ENCODE results near the gene DOCK2. TPM values are rescaled to one million over a fixed set of nuclear protein-coding genes. Genes with fewer than 3 reads are reported as not detected.
"Not testable (repeated sequence)": the region's sequence is repeated elsewhere in the genome, so short reads cannot be mapped to it uniquely, and the experiment has no call there.

The DOCK2 gene
- polyA plus RNA-seq, 3 donors, result 57.5 to 178 (median 115) TPM

DNA sequence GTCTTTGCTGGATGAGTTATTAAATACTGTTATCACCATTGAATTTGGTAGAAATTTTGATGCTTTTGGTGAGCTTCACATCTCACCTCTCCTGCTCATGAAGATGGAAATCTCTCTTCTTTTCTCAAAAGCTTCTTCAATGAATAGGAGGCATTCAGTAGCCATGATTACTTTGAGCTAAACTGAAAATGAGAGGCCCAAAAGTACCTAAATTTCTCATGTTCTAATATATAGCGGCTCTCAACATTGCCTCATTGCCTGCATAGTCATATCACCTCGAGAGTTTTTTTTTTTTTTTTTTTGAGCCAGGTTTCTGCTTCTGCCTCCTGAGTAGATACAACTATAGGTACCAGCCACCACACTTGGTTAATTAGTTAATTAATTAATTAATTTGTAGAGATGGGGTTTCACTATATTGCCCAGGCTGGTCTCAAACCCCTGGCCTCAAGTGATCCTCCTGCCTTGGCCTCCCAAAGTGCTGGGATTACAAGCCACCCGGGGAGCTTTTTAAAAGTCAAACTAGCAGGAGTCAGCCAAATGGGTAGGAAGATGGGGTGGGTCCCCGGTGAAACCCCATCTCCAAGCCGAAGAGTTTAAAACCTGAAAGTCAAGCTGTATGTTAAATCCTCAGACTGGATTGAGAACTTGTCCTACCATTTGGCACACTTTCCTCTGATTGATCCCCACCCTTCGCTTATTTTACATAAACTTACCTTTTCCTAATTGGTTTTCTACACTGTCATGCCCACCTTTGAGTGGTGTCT is 169.0 kb downstream of the DOCK2 start:
- Histone ChIP-seq H3K79me2 (ENCODE audit: insufficient read depth, low read length) (peaks cover 48% of the 10 kb centered on the region), H4K20me1 (ENCODE audit: insufficient read depth, low read length) (peaks cover 98% of the 10 kb centered on the region), H3K9ac (ENCODE audit: insufficient read depth, low read length, poor library complexity, severe bottlenecking) (no peak overlapping the region), H2AFZ (ENCODE audit: insufficient read depth, low read depth, low read length, poor library complexity, severe bottlenecking) (no peak overlapping the region), H3K4me2 (replicated peaks; ENCODE audit: extremely low read depth, low read length, poor library complexity, severe bottlenecking) (no peak overlapping the region), H3K4me1 (ENCODE audit: control insufficient read depth in 1 of 2, insufficient read depth in 2 of 2, low read length in 2 of 2) (peaks cover 16 to 24% of the 10 kb centered on the region in 2 donors), H3K27me3 (ENCODE audit: control insufficient read depth in 2 of 2, insufficient read depth in 2 of 2, low read length in 2 of 2) (no peaks in the 10 kb centered on the region), H3K27ac (ENCODE audit: low read depth in 1 of 2, low read length in 2 of 2) (no peak overlapping the region), H3K36me3 (replicated peaks in 1 of 2; ENCODE audit: control insufficient read depth in 1 of 2, insufficient read depth in 2 of 2, low read length in 2 of 2) (peaks cover 52 to 84% of the 10 kb centered on the region in 2 donors), H3K4me3 (replicated peaks in 1 of 3; ENCODE audit: low read depth in 2 of 3, low read length in 3 of 3) (no peak overlapping the region), H3K9me3 (replicated peaks in 1 of 2; ENCODE audit: control insufficient read depth in 1 of 2, insufficient read depth in 1 of 2, low read length in 2 of 2) (no peaks in the 10 kb centered on the region)
- H3K27ac Mint-ChIP-seq, result peak overlapping the region in 2 of 7 donors; percentile 21 to 35
- H3K27me3 Mint-ChIP-seq (ENCODE audit: low read depth in 3 of 3), result no peaks in the 10 kb centered on the region
- H3K4me3 Mint-ChIP-seq, result no peak overlapping the region
- H3K9me3 Mint-ChIP-seq, result no peaks in the 10 kb centered on the region
- peaks cover 37% of the 10 kb centered on the region for H3K4me1 Mint-ChIP-seq
- peaks cover 62 to 92% of the 10 kb centered on the region in 2 donors for H3K36me3 Mint-ChIP-seq
- no peak for DNase-seq
- intact Hi-C loops (cut with micrococcal nuclease), result no loop called here
- TF ChIP-seq, protein P1, sequence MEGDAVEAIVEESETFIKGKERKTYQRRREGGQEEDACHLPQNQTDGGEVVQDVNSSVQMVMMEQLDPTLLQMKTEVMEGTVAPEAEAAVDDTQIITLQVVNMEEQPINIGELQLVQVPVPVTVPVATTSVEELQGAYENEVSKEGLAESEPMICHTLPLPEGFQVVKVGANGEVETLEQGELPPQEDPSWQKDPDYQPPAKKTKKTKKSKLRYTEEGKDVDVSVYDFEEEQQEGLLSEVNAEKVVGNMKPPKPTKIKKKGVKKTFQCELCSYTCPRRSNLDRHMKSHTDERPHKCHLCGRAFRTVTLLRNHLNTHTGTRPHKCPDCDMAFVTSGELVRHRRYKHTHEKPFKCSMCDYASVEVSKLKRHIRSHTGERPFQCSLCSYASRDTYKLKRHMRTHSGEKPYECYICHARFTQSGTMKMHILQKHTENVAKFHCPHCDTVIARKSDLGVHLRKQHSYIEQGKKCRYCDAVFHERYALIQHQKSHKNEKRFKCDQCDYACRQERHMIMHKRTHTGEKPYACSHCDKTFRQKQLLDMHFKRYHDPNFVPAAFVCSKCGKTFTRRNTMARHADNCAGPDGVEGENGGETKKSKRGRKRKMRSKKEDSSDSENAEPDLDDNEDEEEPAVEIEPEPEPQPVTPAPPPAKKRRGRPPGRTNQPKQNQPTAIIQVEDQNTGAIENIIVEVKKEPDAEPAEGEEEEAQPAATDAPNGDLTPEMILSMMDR (IDR thresholded peaks at IDR 0.05), result no peak
- 91% methylated on average over 4 of the region's 6 CpGs for WGBS (ENCODE audit: insufficient coverage)

DNA sequence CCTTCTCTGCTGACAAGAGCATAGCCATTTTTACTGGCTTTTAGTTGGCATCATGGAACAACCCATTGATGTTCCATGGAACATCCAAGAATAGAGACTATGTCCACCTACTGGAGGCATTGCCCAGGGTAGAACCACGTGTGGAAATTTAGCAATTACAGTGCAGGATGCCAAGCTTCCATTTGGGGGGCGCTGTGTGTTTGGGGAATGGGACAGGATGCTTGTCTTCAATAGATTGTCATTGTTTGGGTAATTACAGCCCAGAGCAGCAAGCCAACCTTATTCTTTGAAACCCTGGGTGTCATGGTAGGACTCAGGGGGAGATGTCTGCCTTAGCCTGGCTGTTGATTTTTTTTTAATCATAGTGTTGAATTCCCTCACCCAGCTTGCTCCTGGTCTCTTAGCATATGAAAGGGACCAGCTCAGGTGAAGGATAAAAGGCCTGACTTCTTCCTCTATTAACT is 171.1 kb downstream of the DOCK2 start:
- H3K27ac Mint-ChIP-seq, result peak overlapping the region in 3 of 7 donors; percentile 64 to 80 (median 78)
- Histone ChIP-seq H3K4me2 (replicated peaks; ENCODE audit: extremely low read depth, low read length, poor library complexity, severe bottlenecking) (no peak overlapping the region), H3K4me1 (ENCODE audit: control insufficient read depth in 1 of 2, insufficient read depth in 2 of 2, low read length in 2 of 2) (peaks cover 12 to 20% of the 10 kb centered on the region in 2 donors), H3K79me2 (ENCODE audit: insufficient read depth, low read length) (peaks cover 64% of the 10 kb centered on the region), H3K27me3 (ENCODE audit: control insufficient read depth in 2 of 2, insufficient read depth in 2 of 2, low read length in 2 of 2) (no peaks in the 10 kb centered on the region), H2AFZ (ENCODE audit: insufficient read depth, low read depth, low read length, poor library complexity, severe bottlenecking) (no peak overlapping the region), H3K27ac (ENCODE audit: low read depth in 1 of 2, low read length in 2 of 2) (peak overlapping the region in 1 of 2 donors; percentile 57), H3K36me3 (replicated peaks in 1 of 2; ENCODE audit: control insufficient read depth in 1 of 2, insufficient read depth in 2 of 2, low read length in 2 of 2) (peaks cover 69 to 88% of the 10 kb centered on the region in 2 donors), H3K9me3 (replicated peaks in 1 of 2; ENCODE audit: control insufficient read depth in 1 of 2, insufficient read depth in 1 of 2, low read length in 2 of 2) (no peaks in the 10 kb centered on the region), H3K9ac (ENCODE audit: insufficient read depth, low read length, poor library complexity, severe bottlenecking) (peak overlapping the region; percentile 1), H4K20me1 (ENCODE audit: insufficient read depth, low read length) (peaks cover 99% of the 10 kb centered on the region), H3K4me3 (replicated peaks in 1 of 3; ENCODE audit: low read depth in 2 of 3, low read length in 3 of 3) (no peak overlapping the region)
- H3K27me3 Mint-ChIP-seq (ENCODE audit: low read depth in 3 of 3), result no peaks in the 10 kb centered on the region
- H3K4me1 Mint-ChIP-seq, result peaks cover 27% of the 10 kb centered on the region
- peaks cover 73 to 96% of the 10 kb centered on the region in 2 donors for H3K36me3 Mint-ChIP-seq
- no peak overlapping the region for H3K4me3 Mint-ChIP-seq
- no peak for DNase-seq
- TF ChIP-seq, protein P1 (IDR thresholded peaks at IDR 0.05), result no peak
- intact Hi-C loops (cut with micrococcal nuclease), result no loop called here
- 100% methylated on average over 2 of the region's 2 CpGs for WGBS (ENCODE audit: insufficient coverage)
- H3K9me3 Mint-ChIP-seq, result no peaks in the 10 kb centered on the region

DNA sequence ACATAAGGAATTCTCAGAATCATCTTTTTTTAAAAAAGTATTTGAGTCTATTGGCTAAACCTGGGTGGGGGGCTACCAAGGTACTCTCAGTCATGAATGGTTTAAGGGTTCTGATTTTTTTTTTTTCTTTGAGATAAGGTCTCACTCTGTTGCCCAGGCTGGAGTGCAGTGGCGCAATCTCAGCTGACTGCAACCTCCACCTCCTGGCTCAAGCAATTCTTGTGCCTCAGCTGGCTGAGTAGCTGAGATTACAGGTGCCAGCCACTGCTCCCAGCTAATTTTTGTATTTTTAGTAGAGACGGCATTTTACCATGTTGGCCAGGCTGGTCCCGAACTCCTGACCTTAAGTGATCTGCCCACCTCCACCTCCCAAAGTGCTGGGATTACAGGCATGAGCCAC is 171.8 kb downstream of the DOCK2 start:
- H3K4me3 Mint-ChIP-seq; H3K9ac ChIP-seq (ENCODE audit: insufficient read depth, low read length, poor library complexity, severe bottlenecking); H3K27me3 Mint-ChIP-seq (ENCODE audit: low read depth in 3 of 3); H2AFZ ChIP-seq (ENCODE audit: insufficient read depth, low read depth, low read length, poor library complexity, severe bottlenecking); H3K4me2 ChIP-seq (replicated peaks; ENCODE audit: extremely low read depth, low read length, poor library complexity, severe bottlenecking); DNase-seq; intact Hi-C loops (cut with micrococcal nuclease); H3K9me3 Mint-ChIP-seq; H3K9me3 ChIP-seq (replicated peaks in 1 of 2; ENCODE audit: control insufficient read depth in 1 of 2, insufficient read depth in 1 of 2, low read length in 2 of 2); H3K4me3 ChIP-seq (replicated peaks in 1 of 3; ENCODE audit: low read depth in 2 of 3, low read length in 3 of 3); H3K27me3 ChIP-seq (ENCODE audit: control insufficient read depth in 2 of 2, insufficient read depth in 2 of 2, low read length in 2 of 2): not testable (repeated sequence)
- peaks cover 73 to 96% of the 10 kb centered on the region in 2 donors for H3K36me3 Mint-ChIP-seq
- Histone ChIP-seq H3K36me3 (replicated peaks in 1 of 2; ENCODE audit: control insufficient read depth in 1 of 2, insufficient read depth in 2 of 2, low read length in 2 of 2) (peaks cover 67 to 88% of the 10 kb centered on the region in 2 donors), H3K4me1 (ENCODE audit: control insufficient read depth in 1 of 2, insufficient read depth in 2 of 2, low read length in 2 of 2) (peaks cover 10 to 18% of the 10 kb centered on the region in 2 donors), H3K27ac (ENCODE audit: low read depth in 1 of 2, low read length in 2 of 2) (peak overlapping the region in 1 of 2 donors; percentile 57), H4K20me1 (ENCODE audit: insufficient read depth, low read length) (peaks cover 99% of the 10 kb centered on the region), H3K79me2 (ENCODE audit: insufficient read depth, low read length) (peaks cover 58% of the 10 kb centered on the region)
- H3K4me1 Mint-ChIP-seq, result peaks cover 22% of the 10 kb centered on the region
- peak overlapping the region in 4 of 7 donors; percentile 26 to 78 (median 51) for H3K27ac Mint-ChIP-seq
- 73% methylated on average over 3 of the region's 3 CpGs for WGBS (ENCODE audit: insufficient coverage)

Data from CD14-positive monocyte (primary cell).